ENCODE data around the gene TMEM40.
A peak's percentile ranks its signal among the peaks of the same experiment; 100 is the strongest.
"Not testable (repeated sequence)": the region's sequence is repeated elsewhere in the genome, so short reads cannot be mapped to it uniquely, and the experiment has no call there.

TMEM40 gene

DNA sequence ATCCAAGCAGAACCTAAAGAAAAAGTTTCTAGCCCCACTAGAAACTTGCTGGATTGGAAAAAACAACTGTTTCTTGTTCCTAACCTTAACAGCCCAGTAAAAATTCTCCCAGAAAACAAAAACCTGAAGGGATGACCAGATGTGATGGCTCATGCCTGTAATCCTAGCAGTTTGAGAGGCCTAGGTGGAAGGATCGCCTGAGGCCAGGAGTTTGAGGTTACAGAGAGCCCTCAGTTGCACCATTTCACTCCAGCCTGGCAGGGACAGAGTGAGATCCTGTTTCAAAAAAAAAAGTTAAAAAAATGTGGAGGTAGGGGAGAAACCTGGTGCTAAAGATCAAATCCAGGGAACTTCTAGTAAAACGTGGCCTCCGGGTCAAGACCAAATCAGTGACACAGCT is 56.6 kb downstream of the TMEM40 start:
- ChIA-PET POLR2A (ENCODE audit: low non-redundant PET) (no interaction called here), CTCF (no interaction called here)
- H3K27ac ChIP-seq, result no peak overlapping the region
- TF ChIP-seq, protein P1, sequence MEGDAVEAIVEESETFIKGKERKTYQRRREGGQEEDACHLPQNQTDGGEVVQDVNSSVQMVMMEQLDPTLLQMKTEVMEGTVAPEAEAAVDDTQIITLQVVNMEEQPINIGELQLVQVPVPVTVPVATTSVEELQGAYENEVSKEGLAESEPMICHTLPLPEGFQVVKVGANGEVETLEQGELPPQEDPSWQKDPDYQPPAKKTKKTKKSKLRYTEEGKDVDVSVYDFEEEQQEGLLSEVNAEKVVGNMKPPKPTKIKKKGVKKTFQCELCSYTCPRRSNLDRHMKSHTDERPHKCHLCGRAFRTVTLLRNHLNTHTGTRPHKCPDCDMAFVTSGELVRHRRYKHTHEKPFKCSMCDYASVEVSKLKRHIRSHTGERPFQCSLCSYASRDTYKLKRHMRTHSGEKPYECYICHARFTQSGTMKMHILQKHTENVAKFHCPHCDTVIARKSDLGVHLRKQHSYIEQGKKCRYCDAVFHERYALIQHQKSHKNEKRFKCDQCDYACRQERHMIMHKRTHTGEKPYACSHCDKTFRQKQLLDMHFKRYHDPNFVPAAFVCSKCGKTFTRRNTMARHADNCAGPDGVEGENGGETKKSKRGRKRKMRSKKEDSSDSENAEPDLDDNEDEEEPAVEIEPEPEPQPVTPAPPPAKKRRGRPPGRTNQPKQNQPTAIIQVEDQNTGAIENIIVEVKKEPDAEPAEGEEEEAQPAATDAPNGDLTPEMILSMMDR (conservative IDR thresholded peaks at IDR 0.05; ENCODE audit: low read depth), result no peak
- no peak for DNase-seq (ENCODE audit: low spot score)

DNA sequence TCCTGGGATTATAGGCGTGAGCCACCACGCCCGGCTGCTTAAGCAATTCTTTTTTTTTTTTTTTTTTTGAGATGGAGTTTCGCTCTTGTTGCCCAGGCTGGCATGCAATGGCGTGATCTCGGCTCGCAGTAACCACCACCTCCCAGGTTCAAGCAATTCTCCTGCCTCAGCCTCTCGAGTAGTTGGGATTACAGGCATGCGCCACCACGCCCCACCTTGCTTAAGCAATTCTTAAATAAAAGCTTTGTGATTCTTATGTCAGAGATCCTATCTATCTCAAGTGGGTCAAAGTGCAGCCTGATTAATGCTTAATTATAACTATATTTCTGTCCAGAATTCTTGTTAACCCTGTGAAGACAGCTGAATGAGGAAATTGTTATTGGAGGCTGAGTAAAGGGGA is 57.5 kb downstream of the TMEM40 start:
- DNase-seq (ENCODE audit: low spot score); POLR2A ChIA-PET (ENCODE audit: low non-redundant PET): not testable (repeated sequence)
- peak overlapping the region; percentile 21 for H3K27ac ChIP-seq
- CTCF ChIA-PET, result interaction anchor here (0.5 kb wide), 1 partner anchor 120 kb away, joined by 3 read pairs; no protein-coding TSS in a partner anchor

DNA sequence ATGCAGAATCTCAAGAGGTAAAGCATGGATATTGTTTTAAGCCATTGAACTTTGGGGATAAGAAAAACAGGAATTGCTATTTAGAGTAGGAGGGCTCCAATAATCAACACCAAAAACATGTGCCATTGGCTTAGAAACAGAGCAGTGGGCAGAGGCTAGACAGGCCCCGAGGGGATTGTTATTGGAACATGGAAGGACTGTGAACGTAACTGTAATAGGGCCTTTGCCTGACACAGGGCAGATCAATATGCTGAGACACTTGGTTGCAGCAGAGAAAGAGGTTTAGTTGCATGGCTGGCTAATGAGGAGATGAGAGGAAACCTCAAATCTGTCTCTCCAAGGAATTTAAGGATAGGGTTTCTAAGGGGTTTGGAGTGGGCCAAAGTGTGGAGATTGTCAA is 58.3 kb downstream of the TMEM40 start:
- H3K27ac ChIP-seq, result no peak overlapping the region
- ChIA-PET POLR2A (ENCODE audit: low non-redundant PET) (no interaction called here), CTCF (interaction anchor here (0.5 kb wide), 1 partner anchor 55 kb away, joined by 4 read pairs; no protein-coding TSS in a partner anchor)
- DNase-seq (ENCODE audit: low spot score), result no peak
- TF ChIP-seq, protein P1 (conservative IDR thresholded peaks at IDR 0.05; ENCODE audit: low read depth), result no peak

DNA sequence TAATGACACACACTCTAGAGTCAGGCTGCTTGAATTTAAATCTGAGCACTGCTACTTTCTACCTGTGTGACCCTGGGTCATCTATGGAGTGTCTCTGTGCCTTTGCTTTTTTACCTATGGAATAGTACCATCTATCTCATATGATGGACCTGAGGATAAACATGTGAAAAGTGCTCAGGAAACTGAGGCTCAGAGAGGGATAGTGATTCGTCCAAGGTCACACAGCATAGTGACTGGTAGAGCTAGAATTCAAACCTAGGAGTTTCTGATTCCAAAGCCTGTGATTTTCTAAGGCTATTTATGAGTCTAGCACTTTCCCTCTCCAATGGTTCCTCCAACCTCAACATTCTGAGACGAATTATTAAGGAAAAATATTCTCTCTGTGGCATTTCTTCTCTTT is 63.1 kb downstream of the TMEM40 start:
- ChIA-PET CTCF (interaction anchor here (0.7 kb wide), 1 partner anchor 1745 kb away, joined by 3 read pairs; no protein-coding TSS in a partner anchor), POLR2A (ENCODE audit: low non-redundant PET) (no interaction called here)
- TF ChIP-seq, protein P1 (conservative IDR thresholded peaks at IDR 0.05; ENCODE audit: low read depth), result no peak
- no peak overlapping the region for H3K27ac ChIP-seq
- DNase-seq (ENCODE audit: low spot score), result no peak

DNA sequence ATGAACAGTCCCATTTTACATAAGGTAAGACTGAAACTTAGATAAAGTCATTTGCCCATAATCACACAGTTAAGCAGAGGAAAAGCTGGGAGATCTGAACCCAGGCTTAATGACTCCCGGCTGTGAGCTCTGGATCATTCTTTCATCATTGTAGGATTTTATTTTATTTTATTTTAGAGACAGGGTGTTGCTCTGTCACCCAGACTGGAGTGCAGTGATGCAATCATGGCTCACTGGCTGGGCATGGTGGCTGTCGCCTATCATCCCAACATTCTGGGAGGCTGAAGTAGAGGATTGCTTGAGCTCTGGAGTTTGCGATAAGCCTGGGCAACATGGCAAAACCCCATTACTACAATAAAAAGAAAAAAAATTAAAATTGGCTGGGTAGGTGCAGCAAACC is 63.9 kb downstream of the TMEM40 start:
- POLR2A ChIA-PET (ENCODE audit: low non-redundant PET), result no interaction called here
- H3K27ac ChIP-seq, result no peak overlapping the region
- TF ChIP-seq, protein P1 (conservative IDR thresholded peaks at IDR 0.05; ENCODE audit: low read depth), result no peak
- no peak for DNase-seq (ENCODE audit: low spot score)
- CTCF ChIA-PET, result no interaction called here

DNA sequence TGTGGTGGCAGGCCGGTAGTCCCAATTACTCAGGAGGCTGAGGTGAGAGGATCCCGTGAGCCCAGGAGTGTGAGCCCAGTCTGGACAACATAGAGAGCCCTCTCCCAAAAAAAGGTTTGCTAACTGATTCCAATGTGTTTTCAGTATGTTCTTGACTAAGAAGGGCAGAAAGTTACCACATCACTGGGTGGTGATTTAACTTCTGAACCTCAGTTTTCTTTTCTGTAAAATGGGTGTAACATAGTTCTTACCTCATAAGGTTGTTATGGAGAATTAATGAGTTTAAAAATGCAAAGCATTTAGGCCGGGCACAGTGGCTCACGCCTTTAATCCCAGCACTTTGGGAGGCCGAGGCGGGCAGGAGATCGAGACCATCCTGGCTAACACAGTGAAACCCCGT is 66.6 kb downstream of the TMEM40 start:
- no peak overlapping the region for H3K27ac ChIP-seq
- no peak for DNase-seq (ENCODE audit: low spot score)
- ChIA-PET CTCF (no interaction called here), POLR2A (ENCODE audit: low non-redundant PET) (no interaction called here)
- TF ChIP-seq, protein P1 (conservative IDR thresholded peaks at IDR 0.05; ENCODE audit: low read depth), result no peak

DNA sequence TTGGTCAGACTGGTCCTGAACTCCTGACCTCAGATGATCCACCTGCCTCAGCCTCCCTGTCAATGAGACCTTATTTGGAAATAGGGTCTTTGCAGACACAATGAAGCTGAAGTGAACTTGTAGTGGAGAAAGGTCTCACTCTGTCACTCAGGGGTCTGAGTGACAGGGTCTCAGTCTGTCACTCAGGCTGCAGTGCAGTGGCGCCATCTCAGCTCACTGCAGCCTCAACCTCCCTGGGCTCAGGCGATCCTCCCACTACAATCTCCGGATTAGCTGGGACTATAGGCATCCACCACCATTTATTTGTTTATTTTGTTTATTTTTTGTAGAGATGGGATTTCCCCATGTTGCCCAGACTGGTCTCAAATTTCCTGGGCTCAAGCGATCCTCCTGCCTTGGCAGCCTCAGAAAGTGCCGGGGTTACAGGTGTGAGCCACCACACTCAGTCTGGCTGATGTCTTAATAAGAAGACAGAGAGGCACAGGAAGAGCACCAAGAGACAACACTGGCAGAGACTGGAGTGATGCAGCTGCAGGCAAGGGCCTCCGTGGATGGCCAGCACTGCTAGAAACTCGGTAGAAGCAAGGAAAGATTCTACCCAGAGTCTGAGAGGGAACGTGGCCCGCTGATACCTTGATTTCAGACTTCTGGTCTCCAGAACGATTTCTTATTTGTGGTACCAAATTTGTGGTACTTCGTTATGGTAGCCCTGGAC is 68.9 kb downstream of the TMEM40 start:
- CTCF ChIA-PET, result interaction anchor here (0.7 kb wide), 1 partner anchor 816 kb away, joined by 3 read pairs; no protein-coding TSS in a partner anchor
- no peak overlapping the region for H3K27ac ChIP-seq
- no peak for DNase-seq (ENCODE audit: low spot score)
- TF ChIP-seq, protein P1 (conservative IDR thresholded peaks at IDR 0.05; ENCODE audit: low read depth), result no peak
- POLR2A ChIA-PET (ENCODE audit: low non-redundant PET), result no interaction called here

Data from RWPE1 (cell line).